HepG2 (cell line): ENCODE measurements around the gene AMZ1. TPM values are rescaled to one million over a fixed set of nuclear protein-coding genes. Genes with fewer than 3 reads are reported as not detected.

Experiments used
- MAFF ChIP-seq: IDR thresholded peaks from 2 replicates; pipeline ENCODE4 v1.6.1; 2011; ENCODE audit warnings: low read depth, low read length, improper control_type of control experiment
- NFKBIZ ChIP-seq: IDR thresholded peaks from 2 replicates; pipeline ENCODE4 v1.6.1; 2018; ENCODE audit warnings: missing genetic modification reagents, missing compliant biosample characterization
- ZBTB7A ChIP-seq: sonication (generic); formaldehyde crosslinking; IDR thresholded peaks from 2 replicates; pipeline ENCODE4 v1.8.0; 2022; ENCODE audit warnings: mild to moderate bottlenecking, missing genetic modification reagents
- ZSCAN31 ChIP-seq: sonication (generic); formaldehyde crosslinking; IDR thresholded peaks from 2 replicates; pipeline ENCODE4 v1.5.0; 2020; ENCODE audit warnings: low read depth, mild to moderate bottlenecking, missing genetic modification reagents
- polyA plus RNA-seq, 8 experiments: library from polyadenylated mRNA; depleted of rRNA in 3 of 8; stranded (reverse) in 7 of 8; unstranded in 1 of 8; fragments of >200 nt; fragmentation: Illumina TruSeq in 4 of 8; extraction: Trizol in 4 of 8; gene quantifications; 2 replicates each; pipeline versions ENCODE4 v1.2.1 to v1.2.3, GENCODE V29; 2011 to 2016; ENCODE audit warnings: low read depth in 4 of 8, missing spikeins in 1 of 8, mixed read lengths in 1 of 8; ENCODE audit not compliant: insufficient read depth in 1 of 8
- total RNA-seq, 5 experiments: library from RNA; depleted of rRNA; stranded (reverse); fragments of >200 nt; fragmentation: Illumina TruSeq; extraction: Trizol; gene quantifications; 2 replicates each; pipeline ENCODE4 v1.2.3, GENCODE V29; 2016; ENCODE audit warnings: low read depth in 1 of 5
- TF ChIP-seq, protein P1 (sequence below): sonication (generic); formaldehyde crosslinking; IDR thresholded peaks from 2 replicates; pipeline ENCODE4 v1.5.1; 2020; ENCODE audit warnings: mild to moderate bottlenecking, missing genetic modification reagents, borderline replicate concordance
- TF ChIP-seq, protein P2 (sequence below): sonication (generic); formaldehyde crosslinking; IDR thresholded peaks from 2 replicates; pipeline ENCODE4 v1.8.1; 2023; ENCODE audit warnings: mild to moderate bottlenecking, inconsistent platforms, moderate library complexity, missing genetic modification reagents, borderline replicate concordance
- TF ChIP-seq, protein P3 (sequence below): sonication (generic); formaldehyde crosslinking; IDR thresholded peaks from 2 replicates; pipeline ENCODE4 v1.8.1; 2022; ENCODE audit warnings: low read depth, mild to moderate bottlenecking, missing genetic modification reagents
- TF ChIP-seq, protein P4 (sequence below): sonication (generic); formaldehyde crosslinking; IDR thresholded peaks from 2 replicates; pipeline ENCODE4 v1.8.1; 2023; ENCODE audit warnings: missing genetic modification reagents, inconsistent platforms, borderline replicate concordance

Gene AMZ1
- total and polyA plus RNA-seq, 2 of the 13 experiments (the other 11 are each of a cell fraction or from before 2014, with no cell fraction given): 0.03 TPM; not detected in 1

DNA sequence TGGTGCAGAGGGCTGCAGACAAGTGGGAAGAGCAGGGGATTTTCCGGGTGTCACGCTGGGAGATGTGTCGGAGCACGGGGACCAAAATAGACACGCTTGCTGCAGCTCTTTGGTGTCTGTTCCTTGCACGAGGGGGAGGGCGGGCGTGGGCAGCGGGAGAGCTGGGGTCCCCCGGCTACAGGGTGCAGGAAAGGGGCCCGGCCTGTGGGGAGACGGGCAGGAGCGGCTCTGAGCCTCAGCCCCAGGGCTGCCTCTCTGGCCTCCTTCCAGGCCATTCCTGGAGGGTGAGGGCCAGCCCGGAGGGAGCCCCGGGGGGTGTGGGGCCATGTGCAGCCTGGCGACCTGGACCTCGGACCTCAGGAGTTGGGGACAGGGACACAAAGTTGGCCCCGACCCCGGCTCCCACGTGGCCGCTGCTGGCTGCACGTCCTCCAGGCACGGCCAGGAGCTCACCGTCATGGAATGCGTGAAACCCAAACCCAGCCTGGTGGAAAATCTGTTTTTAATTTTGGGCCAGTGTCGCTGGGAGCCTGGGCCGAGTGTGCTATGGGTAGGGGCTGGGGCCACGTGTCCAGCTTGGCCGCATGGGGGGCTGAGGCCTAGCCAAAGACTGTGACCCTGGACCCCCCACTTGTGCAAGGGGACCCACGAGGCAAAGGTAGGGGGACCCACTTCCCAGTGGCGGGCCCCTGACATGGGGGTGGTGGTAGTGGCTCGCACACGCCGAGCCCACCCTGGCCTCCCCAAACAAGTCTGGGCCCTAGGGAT is 49.6 kb upstream of the AMZ1 start (continued):
- TF ChIP-seq, protein P1, sequence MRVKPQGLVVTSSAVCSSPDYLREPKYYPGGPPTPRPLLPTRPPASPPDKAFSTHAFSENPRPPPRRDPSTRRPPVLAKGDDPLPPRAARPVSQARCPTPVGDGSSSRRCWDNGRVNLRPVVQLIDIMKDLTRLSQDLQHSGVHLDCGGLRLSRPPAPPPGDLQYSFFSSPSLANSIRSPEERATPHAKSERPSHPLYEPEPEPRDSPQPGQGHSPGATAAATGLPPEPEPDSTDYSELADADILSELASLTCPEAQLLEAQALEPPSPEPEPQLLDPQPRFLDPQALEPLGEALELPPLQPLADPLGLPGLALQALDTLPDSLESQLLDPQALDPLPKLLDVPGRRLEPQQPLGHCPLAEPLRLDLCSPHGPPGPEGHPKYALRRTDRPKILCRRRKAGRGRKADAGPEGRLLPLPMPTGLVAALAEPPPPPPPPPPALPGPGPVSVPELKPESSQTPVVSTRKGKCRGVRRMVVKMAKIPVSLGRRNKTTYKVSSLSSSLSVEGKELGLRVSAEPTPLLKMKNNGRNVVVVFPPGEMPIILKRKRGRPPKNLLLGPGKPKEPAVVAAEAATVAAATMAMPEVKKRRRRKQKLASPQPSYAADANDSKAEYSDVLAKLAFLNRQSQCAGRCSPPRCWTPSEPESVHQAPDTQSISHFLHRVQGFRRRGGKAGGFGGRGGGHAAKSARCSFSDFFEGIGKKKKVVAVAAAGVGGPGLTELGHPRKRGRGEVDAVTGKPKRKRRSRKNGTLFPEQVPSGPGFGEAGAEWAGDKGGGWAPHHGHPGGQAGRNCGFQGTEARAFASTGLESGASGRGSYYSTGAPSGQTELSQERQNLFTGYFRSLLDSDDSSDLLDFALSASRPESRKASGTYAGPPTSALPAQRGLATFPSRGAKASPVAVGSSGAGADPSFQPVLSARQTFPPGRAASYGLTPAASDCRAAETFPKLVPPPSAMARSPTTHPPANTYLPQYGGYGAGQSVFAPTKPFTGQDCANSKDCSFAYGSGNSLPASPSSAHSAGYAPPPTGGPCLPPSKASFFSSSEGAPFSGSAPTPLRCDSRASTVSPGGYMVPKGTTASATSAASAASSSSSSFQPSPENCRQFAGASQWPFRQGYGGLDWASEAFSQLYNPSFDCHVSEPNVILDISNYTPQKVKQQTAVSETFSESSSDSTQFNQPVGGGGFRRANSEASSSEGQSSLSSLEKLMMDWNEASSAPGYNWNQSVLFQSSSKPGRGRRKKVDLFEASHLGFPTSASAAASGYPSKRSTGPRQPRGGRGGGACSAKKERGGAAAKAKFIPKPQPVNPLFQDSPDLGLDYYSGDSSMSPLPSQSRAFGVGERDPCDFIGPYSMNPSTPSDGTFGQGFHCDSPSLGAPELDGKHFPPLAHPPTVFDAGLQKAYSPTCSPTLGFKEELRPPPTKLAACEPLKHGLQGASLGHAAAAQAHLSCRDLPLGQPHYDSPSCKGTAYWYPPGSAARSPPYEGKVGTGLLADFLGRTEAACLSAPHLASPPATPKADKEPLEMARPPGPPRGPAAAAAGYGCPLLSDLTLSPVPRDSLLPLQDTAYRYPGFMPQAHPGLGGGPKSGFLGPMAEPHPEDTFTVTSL (CRISPR knock-in tag): peak; percentile 59; the same call in 1 of the 2 replicates
- TF ChIP-seq NFKBIZ (CRISPR knock-in tag): no peak
- TF ChIP-seq, protein P2, sequence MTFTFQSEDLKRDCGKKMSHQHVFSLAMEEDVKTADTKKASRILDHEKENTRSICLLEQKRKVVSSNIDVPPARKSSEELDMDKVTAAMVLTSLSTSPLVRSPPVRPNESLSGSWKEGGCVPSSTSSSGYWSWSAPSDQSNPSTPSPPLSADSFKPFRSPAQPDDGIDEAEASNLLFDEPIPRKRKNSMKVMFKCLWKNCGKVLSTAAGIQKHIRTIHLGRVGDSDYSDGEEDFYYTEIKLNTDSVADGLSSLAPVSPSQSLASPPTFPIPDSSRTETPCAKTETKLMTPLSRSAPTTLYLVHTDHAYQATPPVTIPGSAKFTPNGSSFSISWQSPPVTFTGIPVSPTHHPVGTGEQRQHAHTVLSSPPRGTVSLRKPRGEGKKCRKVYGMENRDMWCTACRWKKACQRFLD (CRISPR knock-in tag): no peak
- no peak for TF ChIP-seq MAFF
- TF ChIP-seq ZBTB7A: peak; percentile 91
- TF ChIP-seq, protein P3, sequence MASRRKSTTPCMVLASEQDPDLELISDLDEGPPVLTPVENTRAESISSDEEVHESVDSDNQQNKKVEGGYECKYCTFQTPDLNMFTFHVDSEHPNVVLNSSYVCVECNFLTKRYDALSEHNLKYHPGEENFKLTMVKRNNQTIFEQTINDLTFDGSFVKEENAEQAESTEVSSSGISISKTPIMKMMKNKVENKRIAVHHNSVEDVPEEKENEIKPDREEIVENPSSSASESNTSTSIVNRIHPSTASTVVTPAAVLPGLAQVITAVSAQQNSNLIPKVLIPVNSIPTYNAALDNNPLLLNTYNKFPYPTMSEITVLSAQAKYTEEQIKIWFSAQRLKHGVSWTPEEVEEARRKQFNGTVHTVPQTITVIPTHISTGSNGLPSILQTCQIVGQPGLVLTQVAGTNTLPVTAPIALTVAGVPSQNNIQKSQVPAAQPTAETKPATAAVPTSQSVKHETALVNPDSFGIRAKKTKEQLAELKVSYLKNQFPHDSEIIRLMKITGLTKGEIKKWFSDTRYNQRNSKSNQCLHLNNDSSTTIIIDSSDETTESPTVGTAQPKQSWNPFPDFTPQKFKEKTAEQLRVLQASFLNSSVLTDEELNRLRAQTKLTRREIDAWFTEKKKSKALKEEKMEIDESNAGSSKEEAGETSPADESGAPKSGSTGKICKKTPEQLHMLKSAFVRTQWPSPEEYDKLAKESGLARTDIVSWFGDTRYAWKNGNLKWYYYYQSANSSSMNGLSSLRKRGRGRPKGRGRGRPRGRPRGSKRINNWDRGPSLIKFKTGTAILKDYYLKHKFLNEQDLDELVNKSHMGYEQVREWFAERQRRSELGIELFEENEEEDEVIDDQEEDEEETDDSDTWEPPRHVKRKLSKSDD (CRISPR knock-in tag): 0 out of 2 replicates have a peak, but pooled peaks have one; percentile 54
- TF ChIP-seq ZSCAN31 (CRISPR knock-in tag): peak; percentile 75
- TF ChIP-seq, protein P4, sequence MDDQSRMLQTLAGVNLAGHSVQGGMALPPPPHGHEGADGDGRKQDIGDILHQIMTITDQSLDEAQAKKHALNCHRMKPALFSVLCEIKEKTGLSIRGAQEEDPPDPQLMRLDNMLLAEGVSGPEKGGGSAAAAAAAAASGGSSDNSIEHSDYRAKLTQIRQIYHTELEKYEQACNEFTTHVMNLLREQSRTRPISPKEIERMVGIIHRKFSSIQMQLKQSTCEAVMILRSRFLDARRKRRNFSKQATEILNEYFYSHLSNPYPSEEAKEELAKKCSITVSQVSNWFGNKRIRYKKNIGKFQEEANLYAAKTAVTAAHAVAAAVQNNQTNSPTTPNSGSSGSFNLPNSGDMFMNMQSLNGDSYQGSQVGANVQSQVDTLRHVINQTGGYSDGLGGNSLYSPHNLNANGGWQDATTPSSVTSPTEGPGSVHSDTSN (CRISPR knock-in tag): no peak
